K562 (cell line): Measurements from ENCODE around the gene TBC1D17. TPM values are rescaled to one million over a fixed set of nuclear protein-coding genes. Genes with fewer than 3 reads are reported as not detected.

ENCODE experiments used
- CBX8 ChIP-seq: fragments of 200-600 bp; sonication (generic); IDR thresholded peaks from 2 replicates; pipeline ENCODE4 v1.6.1; 2012; ENCODE audit warnings: borderline replicate concordance, mixed run types, low read depth, mild to moderate bottlenecking, moderate library complexity, mixed read lengths, low read length, control low read depth, inconsistent platforms; ENCODE audit not compliant: poor library complexity, severe bottlenecking; ENCODE audit errors: extremely low read depth
- EP400 ChIP-seq: fragments of 450-650 bp; IDR thresholded peaks from 2 replicates; pipeline ENCODE4 v1.6.1; 2017; ENCODE audit warnings: antibody characterized with exemption, mild to moderate bottlenecking, moderate library complexity
- ETS2 ChIP-seq: IDR thresholded peaks from 2 replicates; pipeline ENCODE4 v1.6.1; 2016; ENCODE audit warnings: borderline replicate concordance, missing genetic modification characterization, mild to moderate bottlenecking, moderate library complexity, missing compliant biosample characterization; ENCODE audit not compliant: poor library complexity, severe bottlenecking
- FOXA1 ChIP-seq: fragments of 450-650 bp; IDR thresholded peaks from 2 replicates; pipeline ENCODE4 v1.6.1; 2016; ENCODE audit warnings: mild to moderate bottlenecking, borderline replicate concordance
- KDM4B ChIP-seq, 2 experiments: fragments of 450-650 bp in 1 of 2; sonication (generic) in 1 of 2; IDR thresholded peaks; 2 replicates each; pipeline ENCODE4 v1.6.1; 2016 to 2017; ENCODE audit warnings: borderline replicate concordance in 2 of 2, antibody characterized with exemption in 1 of 2, low read depth in 1 of 2, mild to moderate bottlenecking in 1 of 2
- KDM5B ChIP-seq: fragments of 200-600 bp; sonication (generic); IDR thresholded peaks from 2 replicates; pipeline ENCODE4 v1.6.1; 2012; ENCODE audit warnings: low read depth, mild to moderate bottlenecking, moderate library complexity, low read length, control low read depth, inconsistent platforms; ENCODE audit not compliant: insufficient replicate concordance
- KLF13 ChIP-seq: fragments of 450-650 bp; IDR thresholded peaks from 2 replicates; pipeline ENCODE4 v1.6.1; 2016; ENCODE audit warnings: missing genetic modification characterization, low read depth, mild to moderate bottlenecking, missing compliant biosample characterization, moderate library complexity, borderline replicate concordance
- MYNN ChIP-seq, 2 experiments: sonication (generic); formaldehyde crosslinking in 1 of 2; IDR thresholded peaks; 2 replicates each; pipeline versions ENCODE4 v1.5.0 to v1.6.1; 2016 to 2020; ENCODE audit warnings: antibody characterized with exemption in 1 of 2, missing genetic modification reagents in 1 of 2
- RBFOX2 ChIP-seq: fragments of 200-400 bp; formaldehyde crosslinking; IDR thresholded peaks from 2 replicates; pipeline ENCODE4 v1.6.1; 2017; ENCODE audit warnings: low read depth, mild to moderate bottlenecking, low read length, moderate library complexity
- SMAD1 ChIP-seq: fragments of 150-350 bp; IDR thresholded peaks from 2 replicates; pipeline ENCODE4 v1.6.1; 2014; ENCODE audit warnings: low read length, low read depth; ENCODE audit not compliant: partially characterized antibody
- TEAD4 ChIP-seq, 2 experiments: sonication (generic) in 1 of 2; formaldehyde crosslinking in 1 of 2; IDR thresholded peaks; 2 replicates each; pipeline versions ENCODE4 v1.6.1 to v1.8.0; 2012 to 2022; ENCODE audit warnings: borderline replicate concordance in 1 of 2, inconsistent platforms in 1 of 2, low read length in 1 of 2, mild to moderate bottlenecking in 1 of 2, missing genetic modification reagents in 1 of 2
- TRIM24 ChIP-seq, 2 experiments: fragments of 450-650 bp; IDR thresholded peaks; 2 replicates each; pipeline ENCODE4 v1.6.1; 2016
- TRIM25 ChIP-seq: fragments of 450-650 bp; IDR thresholded peaks from 2 replicates; pipeline ENCODE4 v1.7.0; 2016; ENCODE audit warnings: borderline replicate concordance
- ZBTB33 ChIP-seq: sonication (generic); formaldehyde crosslinking; IDR thresholded peaks from 2 replicates; pipeline ENCODE4 v1.8.1; 2023; ENCODE audit warnings: mild to moderate bottlenecking, missing genetic modification reagents
- ZBTB7A ChIP-seq: IDR thresholded peaks from 2 replicates; pipeline ENCODE4 v1.6.1; 2011; ENCODE audit warnings: low read depth, mild to moderate bottlenecking, low read length, moderate library complexity, borderline replicate concordance; ENCODE audit not compliant: control insufficient read depth
- ZNF143 ChIP-seq: sonication (generic); formaldehyde crosslinking; IDR thresholded peaks from 2 replicates; pipeline ENCODE4 v1.9.0; 2022; ENCODE audit warnings: mild to moderate bottlenecking, missing genetic modification reagents
- ZNF354B ChIP-seq: fragments of 250-450 bp; sonication (Bioruptor Pico); IDR thresholded peaks from 2 replicates; pipeline ENCODE4 v1.4.0; 2020
- polyA plus RNA-seq, 8 experiments: library from polyadenylated mRNA; depleted of rRNA in 4 of 8; stranded (reverse) in 5 of 8; unstranded in 3 of 8; fragments of >200 nt; fragmentation: Nextera tagmentation in 2 of 8; fragmentation: Illumina TruSeq in 1 of 8; extraction: Ambion mirVana in 2 of 8; extraction: Trizol in 1 of 8; gene quantifications; 2 replicates each; pipeline versions ENCODE4 v1.2.1 to v1.2.3, GENCODE V29; 2011 to 2014; ENCODE audit warnings: inconsistent platforms in 1 of 8, missing spikeins in 1 of 8
- total RNA-seq, 7 experiments: library from RNA; depleted of rRNA in 6 of 7; stranded (reverse); fragments of >200 nt in 6 of 7; fragmentation: Illumina TruSeq in 2 of 7; extraction: Trizol in 2 of 7; gene quantifications; 2 replicates each; pipeline versions ENCODE4 v1.2.1 to v1.2.3, GENCODE V29; 2011 to 2021; ENCODE audit warnings: low replicate concordance in 1 of 7
- TF ChIP-seq, protein P1 (sequence below): IDR thresholded peaks from 2 replicates; pipeline ENCODE4 v1.6.1; 2011; ENCODE audit warnings: borderline replicate concordance, low read depth, mild to moderate bottlenecking, moderate library complexity, low read length; ENCODE audit not compliant: insufficient read depth, poor library complexity, severe bottlenecking
- TF ChIP-seq, protein P2 (sequence below): fragments of 450-650 bp; formaldehyde crosslinking; IDR thresholded peaks from 2 replicates; pipeline ENCODE4 v1.4.0; 2022; ENCODE audit warnings: mild to moderate bottlenecking, moderate library complexity

The TBC1D17 gene
- total and polyA plus RNA-seq, 9 of the 15 experiments (the other 6 are each of a cell fraction or from before 2014, with no cell fraction given): 0.42 to 16.0 (median 3.8) TPM

GRCh38 chr19:49912965-49913685 is 35.6 kb downstream of the TBC1D17 start (continued):
- TF ChIP-seq, protein P1, sequence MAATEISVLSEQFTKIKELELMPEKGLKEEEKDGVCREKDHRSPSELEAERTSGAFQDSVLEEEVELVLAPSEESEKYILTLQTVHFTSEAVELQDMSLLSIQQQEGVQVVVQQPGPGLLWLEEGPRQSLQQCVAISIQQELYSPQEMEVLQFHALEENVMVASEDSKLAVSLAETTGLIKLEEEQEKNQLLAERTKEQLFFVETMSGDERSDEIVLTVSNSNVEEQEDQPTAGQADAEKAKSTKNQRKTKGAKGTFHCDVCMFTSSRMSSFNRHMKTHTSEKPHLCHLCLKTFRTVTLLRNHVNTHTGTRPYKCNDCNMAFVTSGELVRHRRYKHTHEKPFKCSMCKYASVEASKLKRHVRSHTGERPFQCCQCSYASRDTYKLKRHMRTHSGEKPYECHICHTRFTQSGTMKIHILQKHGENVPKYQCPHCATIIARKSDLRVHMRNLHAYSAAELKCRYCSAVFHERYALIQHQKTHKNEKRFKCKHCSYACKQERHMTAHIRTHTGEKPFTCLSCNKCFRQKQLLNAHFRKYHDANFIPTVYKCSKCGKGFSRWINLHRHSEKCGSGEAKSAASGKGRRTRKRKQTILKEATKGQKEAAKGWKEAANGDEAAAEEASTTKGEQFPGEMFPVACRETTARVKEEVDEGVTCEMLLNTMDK: peak; percentile 60
- TF ChIP-seq KLF13 (no peak), RBFOX2 (peak; percentile 35), SMAD1 (no peak), TRIM24 (IDR thresholded peaks at IDR 0.05) (no peak), ZBTB33 (CRISPR knock-in tag) (peak; percentile 99), ZNF143 (CRISPR knock-in tag) (no peak), MYNN (IDR thresholded peaks at IDR 0.05) (no peak), MYNN (CRISPR knock-in tag; IDR thresholded peaks at IDR 0.05) (no peak), KDM4B (IDR thresholded peaks at IDR 0.05; ENCODE audit: borderline replicate concordance in 2 of 2, low read depth in 1 of 2) (no peak), ZBTB7A (peak; percentile 66; the same call in 1 of the 2 replicates), ZNF354B (no peak), TEAD4 (IDR thresholded peaks at IDR 0.05; ENCODE audit: low read length) (no peak), TEAD4 (CRISPR knock-in tag; IDR thresholded peaks at IDR 0.05; ENCODE audit: borderline replicate concordance) (no peak), TRIM25 (no peak), FOXA1 (no peak), KDM5B (no peak), ETS2 (tag) (no peak), EP400 (no peak), CBX8 (no peak)
- TF ChIP-seq, protein P2, sequence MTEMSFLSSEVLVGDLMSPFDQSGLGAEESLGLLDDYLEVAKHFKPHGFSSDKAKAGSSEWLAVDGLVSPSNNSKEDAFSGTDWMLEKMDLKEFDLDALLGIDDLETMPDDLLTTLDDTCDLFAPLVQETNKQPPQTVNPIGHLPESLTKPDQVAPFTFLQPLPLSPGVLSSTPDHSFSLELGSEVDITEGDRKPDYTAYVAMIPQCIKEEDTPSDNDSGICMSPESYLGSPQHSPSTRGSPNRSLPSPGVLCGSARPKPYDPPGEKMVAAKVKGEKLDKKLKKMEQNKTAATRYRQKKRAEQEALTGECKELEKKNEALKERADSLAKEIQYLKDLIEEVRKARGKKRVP (CRISPR knock-in tag): no peak
